GM12892 (cell line): Measurements from ENCODE around the gene ARFGAP2.

Experiments used
- POLR2A ChIP-seq: IDR thresholded peaks from 2 replicates; pipeline ENCODE4 v1.6.1; 2011; ENCODE audit warnings: low read depth, low read length, control low read depth
- POLR2AphosphoS5 ChIP-seq: IDR thresholded peaks from 2 replicates; pipeline ENCODE4 v1.6.1; 2011; ENCODE audit warnings: low read depth, low read length, control low read depth

DNA sequence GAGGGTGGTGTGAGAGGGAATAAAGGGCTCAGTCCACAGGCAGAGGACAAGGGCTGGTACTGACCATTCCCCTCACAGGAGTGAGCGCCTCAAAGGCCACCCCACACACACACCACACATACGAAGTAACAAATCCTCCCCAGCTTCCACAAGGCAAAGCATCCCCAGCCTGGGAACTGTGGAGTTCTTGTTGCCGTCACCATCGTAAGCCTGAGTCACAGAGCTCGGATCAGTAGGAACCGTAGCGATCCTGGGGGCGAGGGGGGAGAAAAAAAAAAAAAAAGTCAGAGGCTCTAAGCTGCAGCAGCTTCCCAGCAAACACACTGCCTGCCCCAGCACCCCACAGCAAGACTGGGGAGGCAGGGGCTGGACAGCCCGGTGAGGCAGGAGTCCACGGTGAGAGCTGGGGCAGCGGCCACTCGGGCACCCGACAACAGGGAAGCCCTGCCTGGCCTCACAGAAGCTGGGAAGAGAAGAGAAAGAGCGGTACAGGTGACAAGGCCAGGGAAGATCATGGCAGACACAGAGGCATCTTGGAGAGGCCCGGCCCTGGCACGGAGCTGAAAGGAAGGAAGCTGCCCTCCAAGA is 11.3 kb downstream of the ARFGAP2 start:
- TF ChIP-seq POLR2A (no peak), POLR2AphosphoS5 (no peak)
